Prostate gland (tissue), 2 donors: ENCODE data around the gene SSR3. TPM values are rescaled to one million over a fixed set of nuclear protein-coding genes. Genes with fewer than 3 reads are reported as not detected.
"Not testable (repeated sequence)": the region's sequence is repeated elsewhere in the genome, so short reads cannot be mapped to it uniquely, and the experiment has no call there.

Experiments
- DNase-seq: peaks from one replicate; pipeline ENCODE4 v3.0.0-alpha.2; 2019; ENCODE audit warnings: low spot score
- H3K27ac ChIP-seq, 2 donors: fragments of 200-600 bp; sonication (generic); 2 replicates each; pipeline ENCODE4 v1.5.1; 2017 to 2019
- H3K27me3 ChIP-seq: fragments of 200-600 bp; sonication (generic); replicated peaks from 2 replicates; pipeline ENCODE4 v1.5.1; 2019; ENCODE audit not compliant: insufficient read depth
- H3K36me3 ChIP-seq, 2 donors: fragments of 200-600 bp; sonication (generic); 1 replicate in 1 of 2; 2 replicates in 1 of 2; pipeline versions ENCODE4 v1.5.1 to v1.8.1; 2017 to 2019
- H3K4me1 ChIP-seq: fragments of 200-600 bp; sonication (generic); replicated peaks from 2 replicates; pipeline ENCODE4 v1.5.1; 2019
- H3K4me3 ChIP-seq, 2 donors: fragments of 200-600 bp; sonication (generic); 2 replicates each; pipeline ENCODE4 v1.5.1; 2017 to 2019
- H3K9me3 ChIP-seq: fragments of 200-600 bp; sonication (generic); 2 replicates; pipeline ENCODE4 v1.5.1; 2017
- POLR2A ChIP-seq: fragments of 450-650 bp; IDR thresholded peaks from one replicate; pipeline ENCODE4 v1.6.1; 2016; ENCODE audit warnings: antibody characterized with exemption, mild to moderate bottlenecking
- POLR2AphosphoS5 ChIP-seq: sonication (generic); formaldehyde crosslinking; IDR thresholded peaks from one replicate; pipeline ENCODE4 v1.6.1; 2017; ENCODE audit warnings: antibody characterized with exemption
- WGBS: methylation state at CpG from one replicate; pipeline ENCODE4 v1.1.5; 2018; 5-methylcytosine and 5-hydroxymethylcytosine counted together
- intact Hi-C: fragments of 100-400 bp; cut with DNase I; formaldehyde crosslinking; loops from one replicate; pipeline ENCODE4 v1.14.2; 2022
- total RNA-seq, 2 donors: library from RNA; depleted of rRNA; stranded (reverse); fragments of >200 nt; gene quantifications; one replicate each; pipeline ENCODE4 v1.1.0, GENCODE V29; 2016
- TF ChIP-seq, protein P1 (sequence below), 4 experiments: fragments of 200-600 bp in 2 of 4; fragments of 450-650 bp in 2 of 4; sonication (generic) in 2 of 4; IDR thresholded peaks; 1 replicate in 3 of 4; 2 replicates in 1 of 4; pipeline ENCODE4 v1.5.1; 2016 to 2019; ENCODE audit warnings: antibody characterized with exemption in 4 of 4, mild to moderate bottlenecking in 2 of 4, moderate library complexity in 2 of 4

The SSR3 gene
- total RNA-seq, 2 donors from 2014 or later: 102 to 142 TPM

DNA sequence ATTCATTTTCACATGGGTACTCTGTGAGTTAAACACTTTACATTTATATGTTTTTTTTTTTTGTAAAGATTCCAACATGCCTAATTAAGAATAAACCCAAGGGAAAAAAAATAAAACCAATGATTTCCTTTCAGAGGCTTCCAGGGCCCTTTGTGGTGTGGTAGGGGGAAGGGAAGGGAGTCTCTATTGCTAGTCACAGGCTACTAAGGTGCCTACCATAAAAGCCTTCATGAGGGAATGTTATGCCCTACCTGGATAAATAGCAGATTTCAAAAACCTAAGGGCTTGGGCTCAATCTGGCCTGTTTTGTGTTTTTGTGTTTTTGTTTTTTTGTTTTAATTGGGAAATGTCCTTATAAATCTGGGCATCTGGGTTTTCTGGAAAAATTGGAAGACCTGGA is 38.9 kb upstream of the SSR3 start:
- no peak for DNase-seq
- H3K27ac ChIP-seq: no peak overlapping the region
- H3K27me3 ChIP-seq: no peaks in the 10 kb centered on the region
- no peaks in the 10 kb centered on the region for H3K4me1 ChIP-seq
- intact Hi-C loops: no loop called here
- H3K4me3 ChIP-seq: no peak overlapping the region
- no peaks in the 10 kb centered on the region for H3K36me3 ChIP-seq
- TF ChIP-seq, protein P1, sequence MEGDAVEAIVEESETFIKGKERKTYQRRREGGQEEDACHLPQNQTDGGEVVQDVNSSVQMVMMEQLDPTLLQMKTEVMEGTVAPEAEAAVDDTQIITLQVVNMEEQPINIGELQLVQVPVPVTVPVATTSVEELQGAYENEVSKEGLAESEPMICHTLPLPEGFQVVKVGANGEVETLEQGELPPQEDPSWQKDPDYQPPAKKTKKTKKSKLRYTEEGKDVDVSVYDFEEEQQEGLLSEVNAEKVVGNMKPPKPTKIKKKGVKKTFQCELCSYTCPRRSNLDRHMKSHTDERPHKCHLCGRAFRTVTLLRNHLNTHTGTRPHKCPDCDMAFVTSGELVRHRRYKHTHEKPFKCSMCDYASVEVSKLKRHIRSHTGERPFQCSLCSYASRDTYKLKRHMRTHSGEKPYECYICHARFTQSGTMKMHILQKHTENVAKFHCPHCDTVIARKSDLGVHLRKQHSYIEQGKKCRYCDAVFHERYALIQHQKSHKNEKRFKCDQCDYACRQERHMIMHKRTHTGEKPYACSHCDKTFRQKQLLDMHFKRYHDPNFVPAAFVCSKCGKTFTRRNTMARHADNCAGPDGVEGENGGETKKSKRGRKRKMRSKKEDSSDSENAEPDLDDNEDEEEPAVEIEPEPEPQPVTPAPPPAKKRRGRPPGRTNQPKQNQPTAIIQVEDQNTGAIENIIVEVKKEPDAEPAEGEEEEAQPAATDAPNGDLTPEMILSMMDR (IDR thresholded peaks at IDR 0.05): no peak
- TF ChIP-seq POLR2AphosphoS5: no peak
- no peak for TF ChIP-seq POLR2A
- no peaks in the 10 kb centered on the region for H3K9me3 ChIP-seq

DNA sequence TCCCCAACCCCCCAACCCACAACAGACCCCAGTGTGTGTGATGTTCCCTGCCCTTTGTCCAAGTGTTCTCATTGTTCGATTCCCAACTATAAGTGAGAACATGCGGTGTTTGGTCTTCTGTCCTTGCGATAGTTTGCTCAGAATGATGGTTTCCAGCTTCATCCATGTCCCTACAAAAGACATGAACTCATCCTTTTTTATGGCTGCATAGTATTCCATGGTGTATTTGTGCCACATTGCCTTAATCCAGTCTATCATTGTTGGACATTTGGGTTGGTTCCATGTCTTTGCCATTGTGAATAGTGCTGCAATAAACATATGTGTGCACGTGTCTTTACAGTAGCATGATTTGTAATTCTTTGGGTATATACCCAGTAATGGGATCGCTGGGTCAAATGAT is 34.9 kb upstream of the SSR3 start:
- DNase-seq, H3K27ac ChIP-seq, H3K4me1 ChIP-seq, H3K36me3 ChIP-seq, H3K9me3 ChIP-seq, H3K4me3 ChIP-seq, intact Hi-C loops, H3K27me3 ChIP-seq: not testable (repeated sequence)
- WGBS: 97% methylated on average over 5 of the region's 5 CpGs

DNA sequence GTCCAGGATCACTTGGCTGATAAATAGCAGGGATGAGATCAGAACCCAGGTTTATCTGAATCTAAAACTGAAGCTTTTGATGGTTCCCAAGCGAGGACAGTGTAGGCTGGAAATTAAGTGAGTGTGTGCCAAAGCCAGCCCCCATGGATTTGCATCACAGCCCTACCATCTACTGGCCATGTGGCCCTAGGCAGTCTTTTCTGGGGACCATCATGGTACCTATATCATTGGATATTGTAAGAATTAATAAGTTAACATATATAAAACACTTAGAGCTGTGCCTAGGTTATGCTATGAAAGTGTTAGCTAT is 32.8 kb upstream of the SSR3 start:
- TF ChIP-seq, protein P1 (IDR thresholded peaks at IDR 0.05): no peak
- no peak for TF ChIP-seq POLR2A
- no peak for TF ChIP-seq POLR2AphosphoS5

DNA sequence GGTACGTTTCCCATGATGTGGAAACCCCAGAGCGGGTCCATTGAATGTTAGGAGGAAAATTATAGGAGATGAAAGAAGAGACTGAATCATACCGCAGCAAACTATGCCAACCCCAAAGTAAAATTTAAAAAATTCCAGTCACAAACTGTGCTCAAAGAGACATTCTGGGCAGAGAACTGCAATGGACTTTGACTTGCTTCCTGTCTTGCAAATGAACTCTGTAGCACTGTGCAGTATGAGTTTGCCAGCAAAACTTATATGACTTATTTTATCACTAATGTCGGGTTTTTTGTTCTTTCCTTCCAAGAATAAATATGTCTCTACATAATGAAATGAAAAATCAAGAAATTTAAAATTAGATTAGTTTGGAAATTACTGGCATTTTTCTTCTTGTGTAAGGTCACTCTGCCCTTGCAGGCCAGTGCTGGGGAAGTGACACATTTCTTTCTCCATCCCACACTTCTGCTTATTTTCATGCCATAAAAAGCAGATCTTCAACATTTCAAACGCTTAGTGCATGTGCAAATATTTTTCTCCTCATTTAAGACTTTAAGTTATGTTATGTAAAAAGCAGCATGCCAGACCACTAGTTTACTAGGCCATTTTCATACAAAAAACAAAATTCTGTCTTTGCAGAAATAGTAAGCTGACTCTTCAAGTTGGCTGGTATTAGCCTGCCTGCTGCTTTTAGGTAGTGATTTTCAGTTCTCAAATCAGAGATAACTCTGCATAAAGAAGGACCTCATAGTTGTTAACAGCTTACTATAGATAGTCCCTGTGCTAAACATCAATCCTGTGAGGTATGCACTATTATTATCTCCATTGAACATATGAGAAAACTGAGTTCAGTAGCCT is 32.2 kb upstream of the SSR3 start:
- H3K4me1 ChIP-seq: no peaks in the 10 kb centered on the region
- intact Hi-C loops: no loop called here
- TF ChIP-seq, protein P1 (IDR thresholded peaks at IDR 0.05): no peak
- TF ChIP-seq POLR2A (no peak), POLR2AphosphoS5 (no peak)
- H3K4me3 ChIP-seq: no peak overlapping the region
- no peaks in the 10 kb centered on the region for H3K36me3 ChIP-seq
- H3K27me3 ChIP-seq: no peaks in the 10 kb centered on the region
- no peak overlapping the region for H3K27ac ChIP-seq
- WGBS: 61% methylated on average over 5 of the region's 5 CpGs
- H3K9me3 ChIP-seq: no peaks in the 10 kb centered on the region
- no peak for DNase-seq

More for the DNA sequence above, 32.8 kb upstream of the SSR3 start:
- Histone ChIP-seq H3K4me1 (no peaks in the 10 kb centered on the region), H3K27ac (no peak overlapping the region), H3K4me3 (no peak overlapping the region), H3K9me3 (no peaks in the 10 kb centered on the region), H3K27me3 (no peaks in the 10 kb centered on the region), H3K36me3 (no peaks in the 10 kb centered on the region)
- no peak for DNase-seq
- intact Hi-C loops: no loop called here
- 35% methylated on average over 1 of the region's 1 CpG for WGBS

DNA sequence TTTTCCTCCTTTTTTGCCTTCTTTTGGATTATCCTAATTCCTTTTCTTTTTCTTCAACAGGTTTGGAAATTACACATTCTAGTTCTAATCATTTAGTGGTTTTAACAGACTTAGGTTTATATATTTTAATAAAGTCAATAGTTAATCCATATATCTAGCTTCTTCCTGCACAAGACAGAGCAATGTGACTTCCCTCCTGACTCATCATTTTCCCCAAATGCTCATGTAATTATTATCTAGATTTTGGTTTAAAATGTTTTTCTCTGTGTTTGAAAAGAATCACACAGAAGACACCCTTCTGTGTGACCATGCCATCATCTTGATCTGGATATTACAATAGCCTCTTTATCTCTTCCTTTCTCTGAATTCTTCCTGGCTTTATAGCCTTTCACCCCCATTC is 28.6 kb upstream of the SSR3 start:
- Histone ChIP-seq H3K4me3 (no peak overlapping the region), H3K27ac (no peak overlapping the region), H3K36me3 (no peaks in the 10 kb centered on the region), H3K9me3 (no peaks in the 10 kb centered on the region), H3K4me1 (no peaks in the 10 kb centered on the region), H3K27me3 (no peaks in the 10 kb centered on the region)
- DNase-seq: no peak
- TF ChIP-seq, protein P1 (IDR thresholded peaks at IDR 0.05): no peak
- no peak for TF ChIP-seq POLR2AphosphoS5
- no peak for TF ChIP-seq POLR2A
- intact Hi-C loops: no loop called here
